Measurements from ENCODE around the gene SMIM22.
"Not testable (repeated sequence)": the region's sequence is repeated elsewhere in the genome, so short reads cannot be mapped to it uniquely, and the experiment has no call there.

Gene SMIM22

DNA sequence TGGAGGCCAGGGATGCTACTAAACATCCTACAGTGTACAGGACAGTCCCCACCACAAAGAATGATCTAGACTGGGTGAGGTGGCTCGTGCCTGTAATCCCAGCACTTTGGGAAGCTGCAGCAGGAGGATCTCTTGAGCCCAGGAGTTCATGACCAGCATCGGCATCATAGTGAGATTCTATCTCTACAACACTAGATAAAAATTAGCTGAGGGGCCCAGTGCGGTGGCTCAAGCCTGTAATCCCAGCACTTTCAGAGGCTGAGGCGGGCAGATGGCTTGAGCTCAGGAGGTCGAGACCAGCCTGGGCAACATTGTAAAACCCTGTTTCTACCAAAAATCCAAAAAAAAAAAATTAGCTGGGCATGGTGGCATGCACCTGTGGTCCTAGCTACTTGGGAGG, 22.8 kb upstream of the SMIM22 start:
- no peak overlapping the region for H3K27ac ChIP-seq (ENCODE audit: low read length)
- peaks cover 4% of the 10 kb centered on the region for H3K4me1 ChIP-seq (ENCODE audit: control insufficient read depth, low read depth, low read length)
- no peak overlapping the region for H3K9ac ChIP-seq (ENCODE audit: low read length)
- H3K27me3 ChIP-seq (ENCODE audit: control insufficient read depth, insufficient read depth, low read length) = no peaks in the 10 kb centered on the region
- H3K4me3 ChIP-seq (ENCODE audit: low read length) = no peak overlapping the region
- H3K9me3 ChIP-seq (ENCODE audit: control insufficient read depth, low read depth, low read length) = no peaks in the 10 kb centered on the region
- no peaks in the 10 kb centered on the region for H3K36me3 ChIP-seq (ENCODE audit: control insufficient read depth, low read depth, low read length)

DNA sequence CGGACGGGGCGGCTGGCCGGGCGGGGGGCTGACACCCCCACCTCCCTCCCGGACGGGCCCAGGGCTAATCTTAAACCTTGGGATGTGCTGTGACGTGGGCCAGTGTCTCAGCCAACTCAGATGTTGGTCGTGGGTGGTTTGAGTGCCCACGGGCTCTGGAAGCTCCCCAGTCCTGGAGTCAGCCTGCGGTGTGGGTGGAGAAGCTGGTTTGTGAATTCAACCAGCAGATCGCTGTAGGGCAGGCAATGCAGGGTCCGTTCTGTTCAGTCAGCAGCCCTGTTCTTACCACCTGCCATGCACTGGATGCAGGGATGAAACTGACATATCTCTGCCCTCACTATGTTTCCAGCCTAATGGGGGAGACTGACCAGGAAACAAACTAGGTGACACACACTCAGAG, 20.2 kb upstream of the SMIM22 start:
- Histone ChIP-seq H3K36me3 (ENCODE audit: control insufficient read depth, low read depth, low read length) (no peaks in the 10 kb centered on the region), H3K4me3 (ENCODE audit: low read length) (no peak overlapping the region), H3K4me1 (ENCODE audit: control insufficient read depth, low read depth, low read length) (no peaks in the 10 kb centered on the region), H3K9ac (ENCODE audit: low read length) (no peak overlapping the region), H3K27me3 (ENCODE audit: control insufficient read depth, insufficient read depth, low read length) (no peaks in the 10 kb centered on the region), H3K9me3 (ENCODE audit: control insufficient read depth, low read depth, low read length) (no peaks in the 10 kb centered on the region), H3K27ac (ENCODE audit: low read length) (no peak overlapping the region)

DNA sequence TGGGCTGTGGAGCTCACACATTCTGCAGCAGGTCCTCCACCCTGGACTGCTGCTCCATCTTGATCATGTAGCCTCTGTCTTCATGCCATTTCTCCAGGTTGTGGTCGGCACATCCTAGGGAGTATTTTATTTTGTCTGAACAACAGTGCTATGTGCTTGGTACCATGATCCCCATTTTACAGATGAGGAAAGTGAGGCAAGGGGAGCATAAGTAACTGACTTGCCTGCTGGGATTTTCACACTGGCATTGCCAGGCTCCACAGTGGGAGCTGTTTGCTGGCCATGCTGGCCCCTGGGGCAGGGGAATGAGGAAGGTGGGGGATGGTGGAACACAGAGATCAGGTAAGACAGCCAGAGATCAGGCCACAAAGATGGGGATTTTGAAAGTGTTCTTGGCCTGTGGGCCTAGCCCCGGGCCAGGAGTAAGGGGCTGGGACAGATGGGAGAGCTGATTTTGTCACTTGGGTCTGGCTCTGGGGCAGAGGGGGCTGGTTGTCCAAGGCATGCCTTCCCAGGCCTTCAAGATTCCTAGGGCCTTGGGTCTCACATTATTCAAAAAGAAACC, 18.9 kb upstream of the SMIM22 start:
- Histone ChIP-seq H3K4me3 (ENCODE audit: low read length) (no peak overlapping the region), H3K9ac (ENCODE audit: low read length) (no peak overlapping the region), H3K4me1 (ENCODE audit: control insufficient read depth, low read depth, low read length) (no peaks in the 10 kb centered on the region), H3K9me3 (ENCODE audit: control insufficient read depth, low read depth, low read length) (no peaks in the 10 kb centered on the region), H3K27ac (ENCODE audit: low read length) (no peak overlapping the region), H3K27me3 (ENCODE audit: control insufficient read depth, insufficient read depth, low read length) (no peaks in the 10 kb centered on the region), H3K36me3 (ENCODE audit: control insufficient read depth, low read depth, low read length) (no peaks in the 10 kb centered on the region)

DNA sequence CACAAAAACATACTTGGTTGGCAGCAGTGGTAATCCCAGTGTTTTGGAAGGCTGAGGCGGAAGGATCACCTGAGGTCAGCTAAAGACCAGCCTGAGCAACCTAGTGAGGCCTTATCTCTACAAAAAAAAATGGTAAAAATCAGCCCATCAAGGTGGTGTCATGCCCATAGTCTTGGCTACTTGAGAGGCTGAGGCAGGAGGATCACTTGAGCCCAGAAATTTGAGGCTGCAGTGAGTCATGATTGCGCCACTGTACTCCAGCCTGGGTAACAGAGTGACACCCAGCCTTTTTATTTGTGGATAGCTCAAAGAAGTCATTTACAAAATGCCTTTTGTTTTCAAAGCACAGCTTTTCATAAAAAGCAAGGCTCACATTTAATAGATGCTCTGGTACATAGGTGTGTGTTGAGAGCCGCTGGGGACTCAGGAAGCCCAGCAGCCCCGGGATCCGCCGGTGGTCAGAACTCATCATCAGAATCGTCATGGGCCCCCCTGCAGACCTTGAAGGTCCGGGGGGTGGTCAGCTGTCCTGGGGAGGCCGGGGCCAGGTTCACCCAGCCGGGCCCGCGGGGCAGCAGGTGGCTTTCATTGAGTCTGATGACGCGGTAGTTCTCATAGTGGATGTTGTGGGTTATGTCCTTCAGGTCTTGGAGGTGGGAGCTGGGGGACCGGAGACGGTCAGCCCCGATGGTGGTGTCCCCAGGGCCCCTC, 17.7 kb upstream of the SMIM22 start:
- Histone ChIP-seq H3K9ac (ENCODE audit: low read length) (no peak overlapping the region), H3K4me1 (ENCODE audit: control insufficient read depth, low read depth, low read length) (no peaks in the 10 kb centered on the region), H3K27me3 (ENCODE audit: control insufficient read depth, insufficient read depth, low read length) (no peaks in the 10 kb centered on the region), H3K4me3 (ENCODE audit: low read length) (no peak overlapping the region), H3K9me3 (ENCODE audit: control insufficient read depth, low read depth, low read length) (no peaks in the 10 kb centered on the region), H3K27ac (ENCODE audit: low read length) (no peak overlapping the region), H3K36me3 (ENCODE audit: control insufficient read depth, low read depth, low read length) (no peaks in the 10 kb centered on the region)

- Histone ChIP-seq H3K36me3 (ENCODE audit: control insufficient read depth, low read depth, low read length) (no peaks in the 10 kb centered on the region), H3K27ac (ENCODE audit: low read length) (no peak overlapping the region), H3K9me3 (ENCODE audit: control insufficient read depth, low read depth, low read length) (no peaks in the 10 kb centered on the region), H3K9ac (ENCODE audit: low read length) (no peak overlapping the region), H3K4me3 (ENCODE audit: low read length) (no peak overlapping the region), H3K27me3 (ENCODE audit: control insufficient read depth, insufficient read depth, low read length) (no peaks in the 10 kb centered on the region), H3K4me1 (ENCODE audit: control insufficient read depth, low read depth, low read length) (no peaks in the 10 kb centered on the region)
Observed at GRCh38 chr16:4778050-4778392, 17.1 kb upstream of the SMIM22 start.

GRCh38 chr16:4780235-4780634, 14.9 kb upstream of the SMIM22 start:
- no peaks in the 10 kb centered on the region for H3K4me1 ChIP-seq (ENCODE audit: control insufficient read depth, low read depth, low read length)
- no peaks in the 10 kb centered on the region for H3K27me3 ChIP-seq (ENCODE audit: control insufficient read depth, insufficient read depth, low read length)
- H3K4me3 ChIP-seq (ENCODE audit: low read length) = no peak overlapping the region
- no peak overlapping the region for H3K9ac ChIP-seq (ENCODE audit: low read length)
- no peaks in the 10 kb centered on the region for H3K9me3 ChIP-seq (ENCODE audit: control insufficient read depth, low read depth, low read length)
- H3K36me3 ChIP-seq (ENCODE audit: control insufficient read depth, low read depth, low read length) = no peaks in the 10 kb centered on the region
- H3K27ac ChIP-seq (ENCODE audit: low read length) = no peak overlapping the region

GRCh38 chr16:4783251-4783950, 11.8 kb upstream of the SMIM22 start:
- no peaks in the 10 kb centered on the region for H3K27me3 ChIP-seq (ENCODE audit: control insufficient read depth, insufficient read depth, low read length)
- no peak overlapping the region for H3K9ac ChIP-seq (ENCODE audit: low read length)
- H3K27ac ChIP-seq (ENCODE audit: low read length) = no peak overlapping the region
- H3K9me3 ChIP-seq (ENCODE audit: control insufficient read depth, low read depth, low read length) = no peaks in the 10 kb centered on the region
- H3K36me3 ChIP-seq (ENCODE audit: control insufficient read depth, low read depth, low read length) = no peaks in the 10 kb centered on the region
- no peak overlapping the region for H3K4me3 ChIP-seq (ENCODE audit: low read length)
- no peaks in the 10 kb centered on the region for H3K4me1 ChIP-seq (ENCODE audit: control insufficient read depth, low read depth, low read length)

DNA sequence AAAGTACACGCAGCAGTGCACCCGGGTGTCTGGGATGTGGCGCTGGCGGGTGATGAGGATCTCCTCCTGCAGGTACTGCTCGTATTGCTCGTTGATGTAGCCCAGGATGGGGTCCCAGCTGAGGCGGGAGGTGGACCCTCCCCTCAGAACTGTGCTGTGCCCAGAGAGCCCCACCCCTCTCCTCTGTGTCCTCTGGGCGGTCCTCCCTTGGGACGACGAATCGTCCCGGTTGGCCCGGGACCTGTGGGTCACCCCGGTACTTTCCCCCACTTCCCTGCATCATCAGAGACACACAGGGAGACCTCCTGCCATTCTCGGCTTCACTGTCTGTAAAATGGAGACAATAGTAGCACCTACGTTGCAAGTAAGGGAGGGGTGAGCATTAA, 11.2 kb upstream of the SMIM22 start:
- Histone ChIP-seq H3K27ac (ENCODE audit: low read length) (no peak overlapping the region), H3K36me3 (ENCODE audit: control insufficient read depth, low read depth, low read length) (no peaks in the 10 kb centered on the region), H3K4me1 (ENCODE audit: control insufficient read depth, low read depth, low read length) (no peaks in the 10 kb centered on the region), H3K27me3 (ENCODE audit: control insufficient read depth, insufficient read depth, low read length) (no peaks in the 10 kb centered on the region), H3K9ac (ENCODE audit: low read length) (no peak overlapping the region), H3K4me3 (ENCODE audit: low read length) (no peak overlapping the region), H3K9me3 (ENCODE audit: control insufficient read depth, low read depth, low read length) (no peaks in the 10 kb centered on the region)

DNA sequence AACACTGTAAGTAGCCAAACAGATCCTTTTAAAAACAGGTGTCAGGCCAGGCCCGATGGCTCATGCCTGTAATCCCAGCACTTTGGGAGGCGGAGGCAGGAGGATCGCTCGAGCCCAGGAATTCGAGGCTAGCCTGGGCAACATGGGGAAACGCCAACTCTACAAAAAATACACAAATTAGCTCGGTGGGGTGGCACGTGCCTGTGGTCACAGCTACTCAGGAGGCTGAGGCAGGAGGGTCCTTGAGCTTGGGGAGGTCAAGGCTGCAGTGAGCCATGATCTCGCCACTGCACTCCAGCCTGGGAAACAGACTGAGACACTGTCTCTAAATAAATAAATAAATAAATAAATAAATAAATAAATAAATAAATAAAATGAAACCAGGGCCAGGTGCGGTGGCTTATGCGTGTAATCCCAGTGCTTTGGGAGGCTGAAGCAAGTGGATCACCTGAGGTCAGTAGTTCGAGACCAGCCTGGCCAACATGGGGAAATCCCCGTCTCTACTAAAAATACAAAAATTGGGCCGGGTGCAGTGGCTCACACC, 10.7 kb upstream of the SMIM22 start:
- H3K36me3 ChIP-seq (ENCODE audit: control insufficient read depth, low read depth, low read length); H3K9me3 ChIP-seq (ENCODE audit: control insufficient read depth, low read depth, low read length); H3K9ac ChIP-seq (ENCODE audit: low read length); H3K4me3 ChIP-seq (ENCODE audit: low read length); H3K27ac ChIP-seq (ENCODE audit: low read length); H3K27me3 ChIP-seq (ENCODE audit: control insufficient read depth, insufficient read depth, low read length); H3K4me1 ChIP-seq (ENCODE audit: control insufficient read depth, low read depth, low read length): not testable (repeated sequence)

- Histone ChIP-seq H3K4me3 (ENCODE audit: low read length) (no peak overlapping the region), H3K9me3 (ENCODE audit: control insufficient read depth, low read depth, low read length) (no peaks in the 10 kb centered on the region), H3K27ac (ENCODE audit: low read length) (no peak overlapping the region), H3K36me3 (ENCODE audit: control insufficient read depth, low read depth, low read length) (no peaks in the 10 kb centered on the region), H3K4me1 (ENCODE audit: control insufficient read depth, low read depth, low read length) (no peaks in the 10 kb centered on the region), H3K27me3 (ENCODE audit: control insufficient read depth, insufficient read depth, low read length) (no peaks in the 10 kb centered on the region), H3K9ac (ENCODE audit: low read length) (no peak overlapping the region)
Observed at GRCh38 chr16:4785758-4786433, 9.3 kb upstream of the SMIM22 start.

DNA sequence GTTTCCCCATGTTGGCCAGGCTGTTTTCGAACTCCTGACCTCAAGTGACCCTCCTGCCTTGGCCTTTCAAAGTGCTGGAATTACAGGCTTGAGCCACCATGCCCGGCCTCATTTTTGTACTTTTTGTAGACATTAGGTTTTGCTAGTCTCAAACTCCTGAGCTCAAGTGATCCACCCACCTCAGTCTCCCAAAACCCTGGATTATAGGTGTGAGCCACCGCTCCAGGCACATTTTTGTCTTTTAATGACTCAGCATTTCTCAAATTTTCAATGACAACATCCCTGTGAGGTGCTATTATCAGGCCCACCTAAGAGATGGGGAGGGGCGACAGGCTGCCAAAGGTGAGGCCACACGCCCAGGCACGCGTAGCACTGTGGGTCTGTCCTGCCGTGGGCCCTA, 8.1 kb upstream of the SMIM22 start:
- Histone ChIP-seq H3K27ac (ENCODE audit: low read length) (no peak overlapping the region), H3K4me3 (ENCODE audit: low read length) (no peak overlapping the region), H3K36me3 (ENCODE audit: control insufficient read depth, low read depth, low read length) (no peaks in the 10 kb centered on the region), H3K4me1 (ENCODE audit: control insufficient read depth, low read depth, low read length) (no peaks in the 10 kb centered on the region), H3K27me3 (ENCODE audit: control insufficient read depth, insufficient read depth, low read length) (no peaks in the 10 kb centered on the region), H3K9me3 (ENCODE audit: control insufficient read depth, low read depth, low read length) (no peaks in the 10 kb centered on the region), H3K9ac (ENCODE audit: low read length) (no peak overlapping the region)
